Activated T-cell treated with anti-CD3 and anti-CD28 coated beads, Interleukin-2, amount 50 U/mL, for 48 hours (primary cell): ENCODE measurements around the gene LMF1.
"Not testable (repeated sequence)": the region's sequence is repeated elsewhere in the genome, so short reads cannot be mapped to it uniquely, and the experiment has no call there.

Experiments used
- DNase-seq, 2 experiments: peaks; one replicate each; pipeline ENCODE4 v3.0.0-alpha.2; 2020

The LMF1 gene

GRCh38 chr16:860891-861290 lies 109.9 kb downstream of the LMF1 start:
- no peak for DNase-seq

- not testable (repeated sequence) for DNase-seq
Observed at GRCh38 chr16:858971-859370, 111.8 kb downstream of the LMF1 start.

GRCh38 chr16:858441-858840 lies 112.3 kb downstream of the LMF1 start:
- not testable (repeated sequence) for DNase-seq

GRCh38 chr16:856811-857210 lies 114.0 kb downstream of the LMF1 start:
- DNase-seq, result no peak

- DNase-seq, result no peak
Observed at GRCh38 chr16:856101-856500, 114.7 kb downstream of the LMF1 start.

GRCh38 chr16:855471-855870 lies 115.3 kb downstream of the LMF1 start:
- DNase-seq, result no peak

GRCh38 chr16:854808-855410 lies 115.9 kb downstream of the LMF1 start:
- no peak for DNase-seq

- DNase-seq, result no peak
Observed at GRCh38 chr16:853981-854807, 116.6 kb downstream of the LMF1 start.

- no peak for DNase-seq
Observed at GRCh38 chr16:853306-853705, 117.5 kb downstream of the LMF1 start.

- no peak for DNase-seq
Observed at GRCh38 chr16:852451-853185, 118.2 kb downstream of the LMF1 start.

- DNase-seq, result no peak
Observed at GRCh38 chr16:851871-852270, 118.9 kb downstream of the LMF1 start.

GRCh38 chr16:851209-851810 lies 119.5 kb downstream of the LMF1 start:
- no peak for DNase-seq

- DNase-seq, result no peak
Observed at GRCh38 chr16:850668-851067, 120.1 kb downstream of the LMF1 start.

GRCh38 chr16:848510-849253 lies 122.1 kb downstream of the LMF1 start:
- DNase-seq, result no peak

GRCh38 chr16:847681-848445 lies 122.9 kb downstream of the LMF1 start:
- DNase-seq, result no peak

GRCh38 chr16:847151-847550 lies 123.6 kb downstream of the LMF1 start:
- DNase-seq, result no peak

GRCh38 chr16:845351-845745 lies 125.4 kb downstream of the LMF1 start:
- no peak for DNase-seq

GRCh38 chr16:844638-845350 lies 126.0 kb downstream of the LMF1 start:
- no peak for DNase-seq

- DNase-seq, result no peak
Observed at GRCh38 chr16:843771-844170, 127.0 kb downstream of the LMF1 start.

GRCh38 chr16:842711-843560 lies 127.8 kb downstream of the LMF1 start:
- DNase-seq, result no peak
